Measurements from ENCODE around the gene SLC6A1. TPM values are rescaled to one million over a fixed set of nuclear protein-coding genes. Genes with fewer than 3 reads are reported as not detected.

The SLC6A1 gene
- not detected for polyA plus RNA-seq (2013)

- Histone ChIP-seq H3K4me3 (ENCODE audit: control insufficient read depth in 1 of 7, extremely low read depth in 1 of 7, insufficient read depth in 4 of 7, low read depth in 2 of 7, low read length in 6 of 7) (peak within 1 kb of the TSS in 4 of 7 experiments; percentile 20 to 60 (median 36)), H3K27me3 (replicated peaks in 2 of 5; ENCODE audit: control insufficient read depth in 4 of 5, insufficient read depth in 5 of 5, low read length in 4 of 5) (peaks cover 8 to 86% (median 51%) of the 10 kb centered on the region in 5 experiments)
- POLR2A ChIA-PET, result no interaction called here
Measured at GRCh38 chr3:10992017-10992942, at the start of gene SLC6A1. SLC6A1 (plus strand) TSS chr3:10992748; CDS start chr3:11017212, 24,464 bp downstream.

DNA sequence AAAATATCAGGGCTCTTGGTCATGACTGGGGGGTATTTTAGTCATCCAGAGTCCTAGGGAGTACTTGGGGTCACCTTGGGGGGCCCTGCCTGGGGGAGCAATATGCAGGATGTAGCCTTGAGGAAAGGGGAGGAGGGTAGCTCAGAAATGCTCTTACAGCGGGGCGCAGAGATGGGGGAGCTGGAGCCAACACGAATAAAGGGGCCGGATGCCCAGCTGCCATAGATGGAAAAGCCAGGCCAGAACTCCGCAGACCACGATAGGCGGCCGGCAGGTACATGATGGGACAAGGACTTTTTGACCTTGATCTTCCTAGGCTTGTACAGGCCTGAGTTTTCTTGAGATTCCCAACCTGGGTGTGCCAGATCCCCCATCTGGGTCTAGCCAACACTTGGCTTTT, 47.7 kb upstream of the SLC6A1 start:
- Histone ChIP-seq H3K36me3 (ENCODE audit: control insufficient read depth in 4 of 4, insufficient read depth in 4 of 4, low read length in 3 of 4) (no peaks in the 10 kb centered on the region), H3K27ac (ENCODE audit: insufficient read depth in 1 of 2, low read depth in 1 of 2, low read length in 2 of 2, poor library complexity in 1 of 2, severe bottlenecking in 2 of 2) (no peak overlapping the region), H3K4me3 (ENCODE audit: control insufficient read depth in 1 of 7, extremely low read depth in 1 of 7, insufficient read depth in 4 of 7, low read depth in 2 of 7, low read length in 6 of 7) (no peak overlapping the region), H3K27me3 (replicated peaks in 2 of 5; ENCODE audit: control insufficient read depth in 4 of 5, insufficient read depth in 5 of 5, low read length in 4 of 5) (peaks cover 0 to 16% (median 5%) of the 10 kb centered on the region in 5 experiments), H3K9me3 (ENCODE audit: control extremely low read depth in 1 of 5, control insufficient read depth in 4 of 5, insufficient read depth in 2 of 5, low read depth in 1 of 5, low read length in 4 of 5) (peaks cover 0 to 3% (median 0%) of the 10 kb centered on the region in 5 experiments), H3K4me1 (ENCODE audit: control extremely low read depth in 1 of 4, control insufficient read depth in 4 of 4, insufficient read depth in 4 of 4, low read length in 3 of 4) (no peaks in the 10 kb centered on the region)
- 95% methylated on average over 5 of the region's 8 CpGs for WGBS (ENCODE audit: insufficient coverage)
- DNase-seq, result no peak
- CTCF ChIA-PET, result interaction anchor here (0.8 to 7.2 kb wide), 13 partner anchors 8 to 392 kb away, joined by 3 to 47 read pairs (median 4); no protein-coding TSS in a partner anchor
- POLR2A ChIA-PET, result interaction anchor here (0.6 to 0.7 kb wide), 2 partner anchors 16 to 257 kb away, joined by 3 read pairs; no protein-coding TSS in a partner anchor

More at GRCh38 chr3:10992017-10992942, at the start of gene SLC6A1:
- CTCF ChIA-PET, result interaction anchor here (1.1 to 2.7 kb wide), 2 partner anchors 11 to 17 kb away, joined by 3 to 6 read pairs; no protein-coding TSS in a partner anchor
- under 1% methylated on average over 30 of the region's 69 CpGs for WGBS (ENCODE audit: insufficient coverage)
- peak in 2 of 3 donors; percentile 5 to 23 for DNase-seq
- peaks cover 0 to 2% (median 0%) of the 10 kb centered on the region in 5 experiments for H3K9me3 ChIP-seq (ENCODE audit: control extremely low read depth in 1 of 5, control insufficient read depth in 4 of 5, insufficient read depth in 2 of 5, low read depth in 1 of 5, low read length in 4 of 5)
- no peaks in the 10 kb centered on the region for H3K36me3 ChIP-seq (ENCODE audit: control insufficient read depth in 4 of 4, insufficient read depth in 4 of 4, low read length in 3 of 4)
- peaks cover 0 to 9% (median 3%) of the 10 kb centered on the region in 4 experiments for H3K4me1 ChIP-seq (ENCODE audit: control extremely low read depth in 1 of 4, control insufficient read depth in 4 of 4, insufficient read depth in 4 of 4, low read length in 3 of 4)
- H3K27ac ChIP-seq (ENCODE audit: insufficient read depth in 1 of 2, low read depth in 1 of 2, low read length in 2 of 2, poor library complexity in 1 of 2, severe bottlenecking in 2 of 2), result no peak within 1 kb of the TSS

DNA sequence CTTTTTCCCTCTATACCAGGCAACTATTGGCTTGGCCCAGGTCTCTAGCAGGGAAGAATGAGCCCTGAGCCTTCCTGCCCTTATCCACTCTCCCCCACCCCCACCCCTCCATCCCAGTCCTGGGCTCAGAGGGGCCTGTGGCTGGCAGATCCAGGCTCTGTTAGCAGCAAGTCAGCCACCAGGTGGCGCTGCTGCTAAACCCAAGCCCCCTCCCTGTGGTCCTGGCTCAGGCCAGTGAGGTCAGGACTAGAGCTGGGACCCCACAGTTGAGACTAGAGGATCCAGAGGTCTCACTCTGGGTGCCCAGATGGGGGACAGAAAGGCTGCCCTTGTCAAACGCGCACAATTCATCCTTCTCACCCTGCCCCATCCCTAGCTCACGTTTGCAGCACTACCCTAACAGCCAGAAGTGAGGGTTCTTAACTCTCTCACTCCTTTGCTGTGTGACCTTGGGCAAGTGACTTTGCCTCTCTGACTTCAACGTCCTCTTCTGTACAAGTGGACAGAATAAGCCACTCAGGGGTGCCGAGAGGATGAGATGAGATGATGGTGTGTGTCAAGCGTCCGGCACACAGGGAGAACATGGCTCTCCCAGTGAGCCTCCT, 46.8 kb upstream of the SLC6A1 start:
- Histone ChIP-seq H3K36me3 (ENCODE audit: control insufficient read depth in 4 of 4, insufficient read depth in 4 of 4, low read length in 3 of 4) (no peaks in the 10 kb centered on the region), H3K4me3 (ENCODE audit: control insufficient read depth in 1 of 7, extremely low read depth in 1 of 7, insufficient read depth in 4 of 7, low read depth in 2 of 7, low read length in 6 of 7) (no peak overlapping the region), H3K4me1 (ENCODE audit: control extremely low read depth in 1 of 4, control insufficient read depth in 4 of 4, insufficient read depth in 4 of 4, low read length in 3 of 4) (no peaks in the 10 kb centered on the region), H3K9me3 (ENCODE audit: control extremely low read depth in 1 of 5, control insufficient read depth in 4 of 5, insufficient read depth in 2 of 5, low read depth in 1 of 5, low read length in 4 of 5) (peaks cover 0 to 3% (median 0%) of the 10 kb centered on the region in 5 experiments), H3K27me3 (replicated peaks in 2 of 5; ENCODE audit: control insufficient read depth in 4 of 5, insufficient read depth in 5 of 5, low read length in 4 of 5) (peaks cover 0 to 16% (median 5%) of the 10 kb centered on the region in 5 experiments), H3K27ac (ENCODE audit: insufficient read depth in 1 of 2, low read depth in 1 of 2, low read length in 2 of 2, poor library complexity in 1 of 2, severe bottlenecking in 2 of 2) (no peak overlapping the region)
- DNase-seq, result peak; percentile 64 to 81 (median 74)
- ChIA-PET CTCF (interaction anchor here (0.9 to 7.2 kb wide), 16 partner anchors 8 to 391 kb away, joined by 3 to 47 read pairs (median 4); no protein-coding TSS in a partner anchor), POLR2A (no interaction called here)
- 44% methylated on average over 6 of the region's 8 CpGs for WGBS (ENCODE audit: insufficient coverage)

DNA sequence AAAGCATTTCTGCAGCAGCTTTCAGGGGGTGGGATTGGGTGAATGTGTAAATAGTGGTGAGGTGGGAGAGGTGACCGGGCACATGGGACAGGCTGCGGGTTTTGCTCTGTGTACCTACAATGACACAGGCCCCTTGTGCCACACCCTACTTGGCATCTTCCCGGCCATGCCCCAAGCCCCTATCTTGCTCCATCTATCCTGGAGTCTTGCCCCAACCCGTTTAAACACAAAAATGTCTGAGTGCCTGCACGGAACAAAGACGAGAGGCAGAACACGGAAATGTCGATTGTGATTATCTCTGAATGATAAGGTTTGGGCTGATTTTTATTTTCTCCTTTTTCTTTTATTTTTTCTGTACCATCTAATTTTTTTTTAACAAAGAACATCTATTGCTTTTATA, 46.0 kb upstream of the SLC6A1 start:
- Histone ChIP-seq H3K9me3 (ENCODE audit: control extremely low read depth in 1 of 5, control insufficient read depth in 4 of 5, insufficient read depth in 2 of 5, low read depth in 1 of 5, low read length in 4 of 5) (peaks cover 0 to 3% (median 0%) of the 10 kb centered on the region in 5 experiments), H3K4me3 (ENCODE audit: control insufficient read depth in 1 of 7, extremely low read depth in 1 of 7, insufficient read depth in 4 of 7, low read depth in 2 of 7, low read length in 6 of 7) (no peak overlapping the region), H3K27ac (ENCODE audit: insufficient read depth in 1 of 2, low read depth in 1 of 2, low read length in 2 of 2, poor library complexity in 1 of 2, severe bottlenecking in 2 of 2) (no peak overlapping the region), H3K36me3 (ENCODE audit: control insufficient read depth in 4 of 4, insufficient read depth in 4 of 4, low read length in 3 of 4) (no peaks in the 10 kb centered on the region), H3K4me1 (ENCODE audit: control extremely low read depth in 1 of 4, control insufficient read depth in 4 of 4, insufficient read depth in 4 of 4, low read length in 3 of 4) (no peaks in the 10 kb centered on the region), H3K27me3 (replicated peaks in 2 of 5; ENCODE audit: control insufficient read depth in 4 of 5, insufficient read depth in 5 of 5, low read length in 4 of 5) (peaks cover 0 to 22% (median 8%) of the 10 kb centered on the region in 5 experiments)
- DNase-seq, result no peak
- WGBS (ENCODE audit: insufficient coverage), result 86% methylated on average over 1 of the region's 8 CpGs
- POLR2A ChIA-PET, result no interaction called here
- CTCF ChIA-PET, result interaction anchor here (0.9 to 7.2 kb wide), 8 partner anchors 7 to 398 kb away, joined by 3 to 47 read pairs (median 8); no protein-coding TSS in a partner anchor

GRCh38 chr3:10948326-10948725, 44.2 kb upstream of the SLC6A1 start:
- Histone ChIP-seq H3K27ac (ENCODE audit: insufficient read depth in 1 of 2, low read depth in 1 of 2, low read length in 2 of 2, poor library complexity in 1 of 2, severe bottlenecking in 2 of 2) (no peak overlapping the region), H3K4me1 (ENCODE audit: control extremely low read depth in 1 of 4, control insufficient read depth in 4 of 4, insufficient read depth in 4 of 4, low read length in 3 of 4) (no peaks in the 10 kb centered on the region), H3K27me3 (replicated peaks in 2 of 5; ENCODE audit: control insufficient read depth in 4 of 5, insufficient read depth in 5 of 5, low read length in 4 of 5) (peaks cover 0 to 36% (median 8%) of the 10 kb centered on the region in 5 experiments), H3K4me3 (ENCODE audit: control insufficient read depth in 1 of 7, extremely low read depth in 1 of 7, insufficient read depth in 4 of 7, low read depth in 2 of 7, low read length in 6 of 7) (no peak overlapping the region), H3K9me3 (ENCODE audit: control extremely low read depth in 1 of 5, control insufficient read depth in 4 of 5, insufficient read depth in 2 of 5, low read depth in 1 of 5, low read length in 4 of 5) (no peaks in the 10 kb centered on the region), H3K36me3 (ENCODE audit: control insufficient read depth in 4 of 4, insufficient read depth in 4 of 4, low read length in 3 of 4) (no peaks in the 10 kb centered on the region)
- 75% methylated on average over 5 of the region's 6 CpGs for WGBS (ENCODE audit: insufficient coverage)
- DNase-seq, result peak in 2 of 3 donors; percentile 17 to 36
- ChIA-PET CTCF (interaction anchor here (1.0 to 1.9 kb wide), 3 partner anchors 10 to 187 kb away, joined by 3 to 6 read pairs (median 3); no protein-coding TSS in a partner anchor), POLR2A (no interaction called here)

DNA sequence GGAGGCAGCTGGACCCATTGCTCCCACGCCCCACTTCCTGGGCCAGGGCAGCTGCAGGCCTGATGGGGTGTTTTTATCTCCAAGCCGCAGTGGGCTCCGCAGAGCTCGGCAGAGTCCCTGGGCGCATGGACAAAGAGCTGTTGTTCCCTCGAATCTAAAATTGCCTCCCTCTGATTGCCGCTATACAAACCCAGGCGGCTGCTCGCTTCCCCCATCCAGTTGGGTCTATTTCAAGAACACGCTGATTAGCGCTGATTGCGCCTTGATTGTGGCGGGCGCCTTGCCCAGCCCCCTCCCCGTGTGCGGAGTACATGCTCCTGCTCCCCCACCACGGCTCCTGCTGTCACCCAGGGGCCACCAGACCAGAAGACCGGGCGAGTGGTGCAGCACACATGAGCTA, 43.4 kb upstream of the SLC6A1 start:
- CTCF ChIA-PET, result interaction anchor here (1.0 to 1.9 kb wide), 2 partner anchors 10 to 111 kb away, joined by 3 to 6 read pairs; no protein-coding TSS in a partner anchor
- WGBS (ENCODE audit: insufficient coverage), result 89% methylated on average over 16 of the region's 19 CpGs

More for the DNA sequence above, 43.4 kb upstream of the SLC6A1 start:
- POLR2A ChIA-PET, result no interaction called here
- H3K36me3 ChIP-seq (ENCODE audit: control insufficient read depth in 4 of 4, insufficient read depth in 4 of 4, low read length in 3 of 4), result no peaks in the 10 kb centered on the region
- H3K27ac ChIP-seq (ENCODE audit: insufficient read depth in 1 of 2, low read depth in 1 of 2, low read length in 2 of 2, poor library complexity in 1 of 2, severe bottlenecking in 2 of 2), result no peak overlapping the region
- H3K9me3 ChIP-seq (ENCODE audit: control extremely low read depth in 1 of 5, control insufficient read depth in 4 of 5, insufficient read depth in 2 of 5, low read depth in 1 of 5, low read length in 4 of 5), result no peaks in the 10 kb centered on the region
- H3K4me1 ChIP-seq (ENCODE audit: control extremely low read depth in 1 of 4, control insufficient read depth in 4 of 4, insufficient read depth in 4 of 4, low read length in 3 of 4), result no peaks in the 10 kb centered on the region
- DNase-seq, result peak in 1 of 3 donors; percentile 3
- H3K27me3 ChIP-seq (replicated peaks in 2 of 5; ENCODE audit: control insufficient read depth in 4 of 5, insufficient read depth in 5 of 5, low read length in 4 of 5), result peaks cover 0 to 45% (median 7%) of the 10 kb centered on the region in 5 experiments
- H3K4me3 ChIP-seq (ENCODE audit: control insufficient read depth in 1 of 7, extremely low read depth in 1 of 7, insufficient read depth in 4 of 7, low read depth in 2 of 7, low read length in 6 of 7), result no peak overlapping the region
